ENCODE measurements around the gene MPHOSPH10.
"Not testable (repeated sequence)": the region's sequence is repeated elsewhere in the genome, so short reads cannot be mapped to it uniquely, and the experiment has no call there.

Gene MPHOSPH10

DNA sequence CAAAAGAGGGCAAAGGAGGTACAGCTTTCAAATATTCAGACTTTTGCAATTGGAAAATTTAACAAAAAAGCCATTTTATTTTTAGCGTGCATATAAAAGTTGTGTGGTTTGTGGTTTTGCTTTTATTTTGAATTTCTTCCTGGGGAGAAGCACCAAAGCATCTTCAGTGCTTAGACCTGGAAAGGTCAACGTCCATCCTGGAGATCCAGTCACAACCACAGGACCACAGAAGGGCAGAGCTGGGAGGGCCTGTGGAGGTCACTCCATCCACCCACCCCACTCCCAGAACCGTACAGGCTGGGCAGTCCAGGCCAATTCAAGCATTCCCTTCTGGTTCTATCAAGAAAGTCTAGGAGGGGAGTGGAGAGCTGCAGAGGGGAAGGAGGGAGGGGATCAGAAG, 43.8 kb downstream of the MPHOSPH10 start:
- no peak overlapping the region for H3K4ac ChIP-seq (ENCODE audit: low read length)
- H2BK5ac ChIP-seq (ENCODE audit: low read length), result no peak overlapping the region
- H2AK5ac ChIP-seq (ENCODE audit: low read depth, low read length), result no peak overlapping the region
- no peak overlapping the region for H4K8ac ChIP-seq (ENCODE audit: low read depth, low read length)
- H2BK15ac ChIP-seq (ENCODE audit: low read length), result no peak overlapping the region
- DNase-seq (ENCODE audit: low spot score), result no peak
- no peak overlapping the region for H2AFZ ChIP-seq (ENCODE audit: low read length)
- no peak overlapping the region for H3K27ac ChIP-seq (replicated peaks; ENCODE audit: low read length)
- no peak overlapping the region for H4K91ac ChIP-seq (ENCODE audit: low read depth, low read length, poor library complexity)
- no peak overlapping the region for H3K9ac ChIP-seq (ENCODE audit: low read depth, low read length, poor library complexity)
- H3K79me1 ChIP-seq (ENCODE audit: low read depth, low read length), result no peaks in the 10 kb centered on the region
- H3K23ac ChIP-seq (ENCODE audit: low read depth, low read length, poor library complexity), result no peak overlapping the region
- no peak overlapping the region for H3K14ac ChIP-seq (ENCODE audit: low read length)
- H3K36me3 ChIP-seq (replicated peaks in 1 of 2; ENCODE audit: control insufficient read depth in 2 of 2, insufficient read depth in 2 of 2, low read length in 2 of 2), result no peaks in the 10 kb centered on the region
- no peak overlapping the region for H3K18ac ChIP-seq (ENCODE audit: low read length)
- no peak overlapping the region for H3K4me3 ChIP-seq (ENCODE audit: low read length in 2 of 2)
- no peak overlapping the region for H2BK12ac ChIP-seq (ENCODE audit: low read length)
- peaks cover 0 to 2% of the 10 kb centered on the region in 2 donors for H3K4me1 ChIP-seq (ENCODE audit: control insufficient read depth in 2 of 2, insufficient read depth in 1 of 2, low read depth in 1 of 2, low read length in 2 of 2)
- no peak overlapping the region for H2BK120ac ChIP-seq (ENCODE audit: low read depth, low read length)
- peaks cover 0 to 23% (median 0%) of the 10 kb centered on the region in 3 experiments for H3K27me3 ChIP-seq (ENCODE audit: control insufficient read depth in 3 of 3, insufficient read depth in 3 of 3, low read depth in 1 of 3, low read length in 3 of 3)
- H3K9me3 ChIP-seq (replicated peaks in 1 of 2; ENCODE audit: control insufficient read depth in 2 of 2, insufficient read depth in 1 of 2, low read depth in 1 of 2, low read length in 2 of 2), result no peaks in the 10 kb centered on the region
- WGBS, 2 donors (ENCODE audit: extremely low coverage in 2 of 2, insufficient read length in 2 of 2, insufficient replicate concordance in 1 of 2), result no CpG with 5 or more reads among the region's 3 CpGs
- no peak overlapping the region for H3K4me2 ChIP-seq (ENCODE audit: insufficient read depth, low read length, poor library complexity, severe bottlenecking)

DNA sequence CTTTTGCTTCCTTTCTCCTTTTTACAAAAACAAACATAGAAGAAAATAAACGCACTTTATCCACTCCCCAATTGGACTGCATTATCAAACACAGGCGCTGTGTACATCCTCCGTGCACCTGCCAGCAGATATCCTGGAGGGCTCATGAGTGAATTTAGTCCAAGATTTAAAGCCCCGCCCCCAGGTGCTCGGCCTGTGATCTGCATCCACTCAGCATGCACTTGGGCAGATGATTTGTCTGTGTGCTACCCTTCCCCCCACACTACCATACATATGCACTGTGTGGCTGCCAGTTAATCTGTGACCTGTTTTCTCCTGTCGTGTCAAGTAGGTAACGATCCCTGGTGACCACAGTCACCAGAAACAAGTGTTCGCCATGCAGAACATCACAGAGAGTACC, 48.4 kb downstream of the MPHOSPH10 start:
- not testable (repeated sequence) for H3K23ac ChIP-seq (ENCODE audit: low read depth, low read length, poor library complexity); H3K4ac ChIP-seq (ENCODE audit: low read length); H2BK5ac ChIP-seq (ENCODE audit: low read length); H3K9ac ChIP-seq (ENCODE audit: low read depth, low read length, poor library complexity); H3K79me1 ChIP-seq (ENCODE audit: low read depth, low read length); H2AK5ac ChIP-seq (ENCODE audit: low read depth, low read length); H3K4me2 ChIP-seq (ENCODE audit: insufficient read depth, low read length, poor library complexity, severe bottlenecking); H3K27ac ChIP-seq (replicated peaks; ENCODE audit: low read length); H2BK15ac ChIP-seq (ENCODE audit: low read length); DNase-seq (ENCODE audit: low spot score); H3K36me3 ChIP-seq (replicated peaks in 1 of 2; ENCODE audit: control insufficient read depth in 2 of 2, insufficient read depth in 2 of 2, low read length in 2 of 2); H4K8ac ChIP-seq (ENCODE audit: low read depth, low read length); H2BK120ac ChIP-seq (ENCODE audit: low read depth, low read length); H2AFZ ChIP-seq (ENCODE audit: low read length); H3K4me1 ChIP-seq (ENCODE audit: control insufficient read depth in 2 of 2, insufficient read depth in 1 of 2, low read depth in 1 of 2, low read length in 2 of 2); H3K4me3 ChIP-seq (ENCODE audit: low read length in 2 of 2); H4K91ac ChIP-seq (ENCODE audit: low read depth, low read length, poor library complexity); H3K14ac ChIP-seq (ENCODE audit: low read length); H3K9me3 ChIP-seq (replicated peaks in 1 of 2; ENCODE audit: control insufficient read depth in 2 of 2, insufficient read depth in 1 of 2, low read depth in 1 of 2, low read length in 2 of 2); H2BK12ac ChIP-seq (ENCODE audit: low read length); H3K18ac ChIP-seq (ENCODE audit: low read length)
- H3K27me3 ChIP-seq (ENCODE audit: control insufficient read depth in 3 of 3, insufficient read depth in 3 of 3, low read depth in 1 of 3, low read length in 3 of 3), result peaks cover 0 to 23% (median 0%) of the 10 kb centered on the region in 3 experiments
- WGBS, 2 donors (ENCODE audit: extremely low coverage in 2 of 2, insufficient read length in 2 of 2, insufficient replicate concordance in 1 of 2), result no CpG with 5 or more reads among the region's 8 CpGs

DNA sequence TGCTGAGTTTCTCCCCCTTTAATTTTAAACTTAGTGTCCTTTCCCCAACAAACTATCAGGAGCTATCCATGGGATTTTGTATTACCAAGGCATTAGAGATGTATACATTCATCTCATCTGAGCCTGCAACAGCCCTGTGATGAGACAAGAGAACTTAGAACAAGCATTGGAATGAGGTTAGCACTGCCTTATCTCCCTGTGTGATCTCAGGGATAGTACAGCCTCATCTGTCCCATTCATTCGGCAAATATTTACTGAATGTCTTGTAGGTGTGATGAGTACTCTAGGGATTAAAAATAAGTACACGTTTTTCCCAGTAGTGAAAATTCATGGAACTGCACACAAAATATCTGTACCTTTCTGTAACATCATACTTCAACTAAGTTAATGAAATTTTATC, 50.9 kb downstream of the MPHOSPH10 start:
- DNase-seq (ENCODE audit: low spot score), result no peak
- H3K4ac ChIP-seq (ENCODE audit: low read length), result no peak overlapping the region

DNA sequence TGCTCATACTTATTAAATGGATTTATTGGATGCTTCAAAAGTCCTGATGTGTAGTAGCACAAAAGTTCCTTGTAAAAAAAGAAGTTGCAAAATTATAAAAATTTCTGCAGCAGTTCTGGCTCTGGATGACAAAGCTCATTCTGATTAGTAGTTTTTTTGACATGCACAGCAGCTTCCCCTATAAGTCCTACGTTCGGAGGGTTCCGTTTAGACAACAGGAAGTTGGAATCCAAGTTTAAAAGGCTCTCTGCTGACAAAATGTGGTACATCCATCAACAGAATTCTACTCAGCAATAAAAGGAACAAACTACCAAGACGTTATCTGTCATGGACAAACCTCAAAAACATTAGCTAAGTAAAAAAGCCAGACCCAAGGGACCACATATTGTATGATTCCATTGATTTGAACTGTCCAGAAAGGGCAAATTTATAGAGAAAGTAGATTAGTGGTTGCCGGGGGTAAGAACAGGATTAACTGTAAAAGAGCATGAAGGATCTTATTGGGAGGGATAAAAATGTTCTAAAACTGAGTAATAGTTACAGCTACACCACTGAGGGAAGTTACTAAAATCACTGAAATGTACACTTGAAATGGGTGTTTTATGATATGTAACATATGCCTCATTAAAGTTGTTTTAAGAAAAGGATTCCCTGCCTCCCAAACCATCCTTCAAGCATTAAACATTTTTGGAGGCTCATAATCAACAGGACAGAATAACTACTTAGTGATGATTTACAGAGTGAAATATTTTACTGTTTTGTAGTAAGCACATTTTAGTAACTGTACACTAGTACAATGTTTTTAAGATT, 53.1 kb downstream of the MPHOSPH10 start:
- not testable (repeated sequence) for H3K4me1 ChIP-seq (ENCODE audit: control insufficient read depth in 2 of 2, insufficient read depth in 1 of 2, low read depth in 1 of 2, low read length in 2 of 2); H3K36me3 ChIP-seq (replicated peaks in 1 of 2; ENCODE audit: control insufficient read depth in 2 of 2, insufficient read depth in 2 of 2, low read length in 2 of 2); H3K27me3 ChIP-seq (ENCODE audit: control insufficient read depth in 3 of 3, insufficient read depth in 3 of 3, low read depth in 1 of 3, low read length in 3 of 3); H2BK15ac ChIP-seq (ENCODE audit: low read length); H2BK12ac ChIP-seq (ENCODE audit: low read length); H3K79me1 ChIP-seq (ENCODE audit: low read depth, low read length); H2BK5ac ChIP-seq (ENCODE audit: low read length); H2AFZ ChIP-seq (ENCODE audit: low read length); H4K91ac ChIP-seq (ENCODE audit: low read depth, low read length, poor library complexity); H3K23ac ChIP-seq (ENCODE audit: low read depth, low read length, poor library complexity); H3K9me3 ChIP-seq (replicated peaks in 1 of 2; ENCODE audit: control insufficient read depth in 2 of 2, insufficient read depth in 1 of 2, low read depth in 1 of 2, low read length in 2 of 2); DNase-seq (ENCODE audit: low spot score); H3K18ac ChIP-seq (ENCODE audit: low read length); H3K9ac ChIP-seq (ENCODE audit: low read depth, low read length, poor library complexity); H3K4me2 ChIP-seq (ENCODE audit: insufficient read depth, low read length, poor library complexity, severe bottlenecking); H3K4me3 ChIP-seq (ENCODE audit: low read length in 2 of 2); H3K4ac ChIP-seq (ENCODE audit: low read length); H3K14ac ChIP-seq (ENCODE audit: low read length); H2AK5ac ChIP-seq (ENCODE audit: low read depth, low read length); H2BK120ac ChIP-seq (ENCODE audit: low read depth, low read length); H3K27ac ChIP-seq (replicated peaks; ENCODE audit: low read length); H4K8ac ChIP-seq (ENCODE audit: low read depth, low read length)
- no CpG with 5 or more reads among the region's 5 CpGs for WGBS, 2 donors (ENCODE audit: extremely low coverage in 2 of 2, insufficient read length in 2 of 2, insufficient replicate concordance in 1 of 2)

More for the DNA sequence above, 50.9 kb downstream of the MPHOSPH10 start:
- no peak overlapping the region for H3K14ac ChIP-seq (ENCODE audit: low read length)
- peaks cover 0 to 3% of the 10 kb centered on the region in 2 donors for H3K4me1 ChIP-seq (ENCODE audit: control insufficient read depth in 2 of 2, insufficient read depth in 1 of 2, low read depth in 1 of 2, low read length in 2 of 2)
- H2BK120ac ChIP-seq (ENCODE audit: low read depth, low read length), result no peak overlapping the region
- H3K36me3 ChIP-seq (replicated peaks in 1 of 2; ENCODE audit: control insufficient read depth in 2 of 2, insufficient read depth in 2 of 2, low read length in 2 of 2), result no peaks in the 10 kb centered on the region
- H2BK5ac ChIP-seq (ENCODE audit: low read length), result no peak overlapping the region
- H3K9me3 ChIP-seq (replicated peaks in 1 of 2; ENCODE audit: control insufficient read depth in 2 of 2, insufficient read depth in 1 of 2, low read depth in 1 of 2, low read length in 2 of 2), result no peaks in the 10 kb centered on the region
- no peak overlapping the region for H4K91ac ChIP-seq (ENCODE audit: low read depth, low read length, poor library complexity)
- H3K4me2 ChIP-seq (ENCODE audit: insufficient read depth, low read length, poor library complexity, severe bottlenecking), result no peak overlapping the region
- H3K18ac ChIP-seq (ENCODE audit: low read length), result no peak overlapping the region
- no CpG with 5 or more reads among the region's 2 CpGs for WGBS, 2 donors (ENCODE audit: extremely low coverage in 2 of 2, insufficient read length in 2 of 2, insufficient replicate concordance in 1 of 2)
- H3K27ac ChIP-seq (replicated peaks; ENCODE audit: low read length), result no peak overlapping the region
- H3K79me1 ChIP-seq (ENCODE audit: low read depth, low read length), result no peaks in the 10 kb centered on the region
- H2BK15ac ChIP-seq (ENCODE audit: low read length), result no peak overlapping the region
- H4K8ac ChIP-seq (ENCODE audit: low read depth, low read length), result no peak overlapping the region
- no peak overlapping the region for H2AK5ac ChIP-seq (ENCODE audit: low read depth, low read length)
- no peak overlapping the region for H2AFZ ChIP-seq (ENCODE audit: low read length)
- H3K23ac ChIP-seq (ENCODE audit: low read depth, low read length, poor library complexity), result no peak overlapping the region
- peaks cover 0 to 7% (median 0%) of the 10 kb centered on the region in 3 experiments for H3K27me3 ChIP-seq (ENCODE audit: control insufficient read depth in 3 of 3, insufficient read depth in 3 of 3, low read depth in 1 of 3, low read length in 3 of 3)
- no peak overlapping the region for H3K4me3 ChIP-seq (ENCODE audit: low read length in 2 of 2)
- H3K9ac ChIP-seq (ENCODE audit: low read depth, low read length, poor library complexity), result no peak overlapping the region
- H2BK12ac ChIP-seq (ENCODE audit: low read length), result no peak overlapping the region

All from neuronal stem cell (in vitro differentiated cells).